ENCODE data around the gene MAMDC2. TPM values are rescaled to one million over a fixed set of nuclear protein-coding genes. Genes with fewer than 3 reads are reported as not detected.

The MAMDC2 gene
- 0.30 and 2.2 TPM in 2 replicates for total RNA-seq (2014; rRNA removed; shearing (Covaris generic))

- peak; percentile 47 for DNase-seq (ENCODE audit: low read depth)
These were observed at the start of gene MAMDC2 for GRCh38 chr9:70043689-70044489. TSS of gene MAMDC2 (plus strand) at chr9:70043848. CDS start at chr9:70044198, 350 bp downstream.

- no peak for DNase-seq (ENCODE audit: low read depth)
These were observed 47.8 kb upstream of the MAMDC2 start for GRCh38 chr9:69995846-69996245.

- no peak for DNase-seq (ENCODE audit: low read depth)
These were observed 46.7 kb upstream of the MAMDC2 start for GRCh38 chr9:69996967-69997366.

GRCh38 chr9:69997524-69997923 is 46.1 kb upstream of the MAMDC2 start:
- DNase-seq (ENCODE audit: low read depth) = no peak

GRCh38 chr9:69999315-69999714 is 44.3 kb upstream of the MAMDC2 start:
- no peak for DNase-seq (ENCODE audit: low read depth)

- no peak for DNase-seq (ENCODE audit: low read depth)
These were observed 43.2 kb upstream of the MAMDC2 start for GRCh38 chr9:70000469-70000868.

- peak; percentile 11 for DNase-seq (ENCODE audit: low read depth)
These were observed 39.5 kb upstream of the MAMDC2 start for GRCh38 chr9:70003901-70004714.

GRCh38 chr9:70006306-70006705 is 37.3 kb upstream of the MAMDC2 start:
- DNase-seq (ENCODE audit: low read depth) = no peak

GRCh38 chr9:70007831-70008230 is 35.8 kb upstream of the MAMDC2 start:
- DNase-seq (ENCODE audit: low read depth) = no peak

GRCh38 chr9:70010015-70010414 is 33.6 kb upstream of the MAMDC2 start:
- DNase-seq (ENCODE audit: low read depth) = no peak

- DNase-seq (ENCODE audit: low read depth) = no peak
These were observed 32.3 kb upstream of the MAMDC2 start for GRCh38 chr9:70011366-70011765.

- no peak for DNase-seq (ENCODE audit: low read depth)
These were observed 31.1 kb upstream of the MAMDC2 start for GRCh38 chr9:70012569-70012968.

GRCh38 chr9:70013598-70014196 is 30.0 kb upstream of the MAMDC2 start:
- DNase-seq (ENCODE audit: low read depth) = peak; percentile 21

- no peak for DNase-seq (ENCODE audit: low read depth)
These were observed 28.5 kb upstream of the MAMDC2 start for GRCh38 chr9:70015099-70015498.

GRCh38 chr9:70020217-70020616 is 23.4 kb upstream of the MAMDC2 start:
- DNase-seq (ENCODE audit: low read depth) = peak; percentile 35

- DNase-seq (ENCODE audit: low read depth) = peak; percentile 91
These were observed 22.6 kb upstream of the MAMDC2 start for GRCh38 chr9:70020991-70021571.

- no peak for DNase-seq (ENCODE audit: low read depth)
These were observed 15.4 kb upstream of the MAMDC2 start for GRCh38 chr9:70028287-70028686.

GRCh38 chr9:70030156-70030555 is 13.5 kb upstream of the MAMDC2 start:
- DNase-seq (ENCODE audit: low read depth) = no peak

- DNase-seq (ENCODE audit: low read depth) = peak; percentile 31
These were observed 12.5 kb upstream of the MAMDC2 start for GRCh38 chr9:70031141-70031545.

GRCh38 chr9:70034271-70034711 is 9.4 kb upstream of the MAMDC2 start:
- DNase-seq (ENCODE audit: low read depth) = no peak

- DNase-seq (ENCODE audit: low read depth) = no peak
These were observed 8.0 kb upstream of the MAMDC2 start for GRCh38 chr9:70035691-70036090.

GRCh38 chr9:70036641-70037040 is 7.0 kb upstream of the MAMDC2 start:
- DNase-seq (ENCODE audit: low read depth) = no peak

All from Daoy (cell line).